Measurements from ENCODE around the gene IQSEC3.

IQSEC3 gene

GRCh38 chr12:78981-79380 is 12.4 kb downstream of the IQSEC3 start:
- no peak for DNase-seq (ENCODE audit: low read depth in 2 of 2, low spot score in 1 of 2)

GRCh38 chr12:80681-81190 is 14.2 kb downstream of the IQSEC3 start:
- no peak for DNase-seq (ENCODE audit: low read depth in 2 of 2, low spot score in 1 of 2)

DNA sequence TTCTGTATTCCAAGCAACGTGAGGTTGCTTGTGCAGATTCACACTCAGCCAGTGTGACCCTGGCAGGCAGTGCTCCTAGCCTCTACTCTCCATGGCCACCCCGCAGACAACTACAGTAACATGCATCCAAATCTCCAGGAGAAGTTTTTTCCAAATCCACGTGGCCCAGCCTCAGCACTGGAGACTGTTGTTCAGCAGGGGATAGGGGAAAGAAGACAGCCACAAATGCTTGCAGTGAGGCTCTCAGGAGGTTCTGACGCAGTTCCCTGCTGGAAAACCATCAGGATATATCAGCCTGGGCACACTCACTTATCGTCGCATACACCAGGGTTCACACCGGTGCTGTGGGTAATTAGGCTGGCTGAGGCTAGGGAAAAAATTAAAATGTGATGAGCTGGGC is 16.2 kb downstream of the IQSEC3 start:
- no peak for DNase-seq (ENCODE audit: low read depth in 2 of 2, low spot score in 1 of 2)

DNA sequence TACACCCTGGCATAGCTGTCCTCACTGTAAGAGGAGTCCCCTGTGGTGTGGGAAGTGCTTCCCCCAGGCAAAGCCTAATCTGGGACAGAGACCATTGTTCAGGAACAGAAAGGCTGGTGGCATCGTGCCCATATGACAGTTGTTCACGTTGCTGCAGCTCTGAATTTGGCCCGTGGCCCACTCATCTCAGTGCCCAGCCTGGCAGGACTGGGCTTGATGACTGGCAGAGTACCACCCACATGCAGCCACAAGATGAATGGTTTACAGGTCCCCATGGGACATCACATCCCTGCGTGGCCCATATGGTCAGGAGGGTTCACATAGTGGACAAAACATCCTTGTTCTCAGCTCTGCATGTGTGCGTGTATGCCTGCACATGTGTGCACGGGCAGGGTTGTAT is 17.5 kb downstream of the IQSEC3 start:
- DNase-seq (ENCODE audit: low read depth in 2 of 2, low spot score in 1 of 2): no peak

GRCh38 chr12:85191-85666 is 18.7 kb downstream of the IQSEC3 start:
- DNase-seq (ENCODE audit: low read depth in 2 of 2, low spot score in 1 of 2): no peak

DNA sequence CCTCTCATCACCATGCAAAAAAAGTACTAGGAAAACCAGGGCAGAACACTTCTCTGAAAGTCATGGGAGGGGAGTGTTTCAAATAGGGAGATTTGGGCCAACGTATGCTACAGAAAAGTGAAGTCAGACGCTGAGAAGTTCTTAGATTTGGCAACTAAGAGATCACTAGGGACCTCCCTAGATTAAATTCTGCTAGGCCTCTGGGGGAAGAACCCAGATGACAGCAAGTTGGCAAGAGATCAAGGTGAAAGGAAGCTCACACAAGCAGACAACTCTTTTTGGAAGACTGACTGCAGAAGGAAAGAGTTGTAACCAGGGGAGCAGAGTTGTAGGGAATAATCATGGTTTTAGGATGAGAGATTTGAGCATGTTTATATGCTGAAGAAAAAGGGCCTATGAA is 20.7 kb downstream of the IQSEC3 start:
- DNase-seq (ENCODE audit: low read depth in 2 of 2, low spot score in 1 of 2): no peak

- no peak for DNase-seq (ENCODE audit: low read depth in 2 of 2, low spot score in 1 of 2)
These were observed 21.3 kb downstream of the IQSEC3 start for GRCh38 chr12:87856-88255.

DNA sequence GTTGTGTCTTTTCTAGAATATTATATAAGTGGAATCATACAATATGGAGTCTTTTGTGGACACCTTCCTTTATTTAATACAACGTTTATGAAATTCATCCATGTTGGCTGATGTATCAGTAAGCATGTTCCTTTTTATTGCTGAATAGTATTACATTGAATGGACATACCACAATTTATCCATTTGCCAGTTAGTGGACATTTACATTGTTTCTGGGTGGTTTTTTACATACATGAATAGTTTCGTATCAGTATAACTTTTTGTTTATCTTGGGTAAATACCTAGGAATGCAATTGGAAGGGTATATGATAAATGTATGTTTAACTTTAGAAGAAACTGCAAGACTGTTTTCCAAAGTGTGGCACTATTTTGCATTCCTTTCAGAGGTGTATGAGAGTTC is 23.1 kb downstream of the IQSEC3 start:
- no peak for DNase-seq (ENCODE audit: low read depth in 2 of 2, low spot score in 1 of 2)

DNA sequence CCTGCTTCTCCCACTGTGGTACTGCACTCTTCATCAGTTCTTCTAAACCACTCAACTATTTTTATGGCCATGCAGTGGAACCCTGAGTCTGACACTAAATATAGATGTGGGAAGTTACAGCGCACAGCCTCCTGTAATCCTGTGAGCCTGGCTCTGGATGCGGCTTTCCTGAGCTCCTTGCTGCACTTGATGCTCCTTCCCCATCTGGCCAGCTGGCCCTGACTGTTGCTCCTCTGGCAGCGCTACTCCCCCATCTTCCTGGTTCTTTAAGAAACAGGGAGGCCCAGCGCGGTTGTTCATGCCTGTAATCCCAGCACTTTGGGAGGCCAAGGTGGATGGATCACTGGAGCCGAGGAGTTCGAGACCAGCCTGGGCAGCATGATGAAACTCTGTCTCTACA is 24.6 kb downstream of the IQSEC3 start:
- no peak for DNase-seq (ENCODE audit: low read depth in 2 of 2, low spot score in 1 of 2)

- no peak for DNase-seq (ENCODE audit: low read depth in 2 of 2, low spot score in 1 of 2)
These were observed 26.9 kb downstream of the IQSEC3 start for GRCh38 chr12:93266-94005.

DNA sequence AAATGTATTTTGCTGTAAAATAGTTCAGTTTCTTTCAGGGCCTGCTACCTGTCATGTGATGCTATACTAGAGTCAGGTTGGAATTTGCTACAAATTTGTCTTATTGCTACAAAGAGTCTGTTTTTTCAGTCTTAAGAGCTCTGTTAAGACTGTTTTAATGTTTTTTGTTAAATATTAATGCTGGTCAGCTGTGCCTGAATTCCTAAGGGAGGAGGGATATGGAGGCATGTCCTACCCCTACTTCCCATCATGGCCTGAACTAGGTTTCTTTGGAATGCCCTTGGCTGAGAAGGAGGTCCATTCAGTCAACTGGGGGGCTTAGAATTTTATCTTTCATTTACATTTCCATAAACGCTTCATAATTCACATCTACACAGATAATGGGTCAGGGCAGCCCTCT is 30.0 kb downstream of the IQSEC3 start:
- no peak for DNase-seq (ENCODE audit: low read depth in 2 of 2, low spot score in 1 of 2)

DNA sequence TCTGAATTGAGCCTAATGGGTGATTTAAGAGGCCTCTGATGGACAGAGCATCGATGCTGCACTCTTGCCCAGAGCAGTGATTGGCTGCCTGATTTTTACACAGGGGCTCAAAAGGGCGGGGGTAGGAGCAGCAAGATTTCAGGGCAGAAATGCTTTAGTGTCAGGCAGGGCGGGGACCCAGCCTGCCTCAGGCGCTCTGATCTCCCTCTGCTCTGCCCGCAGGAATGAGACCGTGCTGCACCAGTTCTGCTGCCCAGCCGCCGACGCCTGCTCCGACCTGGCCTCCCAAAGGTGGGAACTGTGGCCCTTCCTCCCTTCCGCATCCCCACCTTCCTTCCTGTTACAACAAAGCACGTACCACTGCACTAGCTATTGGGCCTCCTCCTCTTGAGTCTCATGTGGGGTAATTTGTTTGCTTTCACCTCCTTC is 32.4 kb downstream of the IQSEC3 start:
- no peak for DNase-seq (ENCODE audit: low read depth in 2 of 2, low spot score in 1 of 2)

DNA sequence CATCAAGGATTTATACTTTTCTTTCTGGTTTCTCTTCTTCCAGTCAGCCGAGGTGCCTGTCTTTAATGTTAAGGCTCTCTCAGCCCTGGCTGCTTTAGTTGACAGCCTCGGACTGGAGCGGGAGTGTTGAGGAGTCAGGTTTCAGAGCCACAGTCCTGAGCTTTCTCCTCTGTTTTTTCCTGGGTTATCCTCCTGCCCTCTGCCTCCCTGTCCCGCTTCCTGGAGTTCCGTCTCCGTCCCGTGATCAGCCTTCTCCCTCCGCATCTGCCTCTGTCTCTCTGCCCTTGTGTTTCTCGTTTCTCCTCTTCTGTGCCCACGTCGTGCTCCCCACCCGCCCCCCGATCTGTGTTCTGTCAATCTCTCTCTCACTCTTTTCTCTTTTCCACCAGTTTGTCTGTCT is 33.0 kb downstream of the IQSEC3 start:
- no peak for DNase-seq (ENCODE audit: low read depth in 2 of 2, low spot score in 1 of 2)

- DNase-seq (ENCODE audit: low read depth in 2 of 2, low spot score in 1 of 2): no peak
These were observed 35.7 kb downstream of the IQSEC3 start for GRCh38 chr12:101969-102878.

- no peak for DNase-seq (ENCODE audit: low read depth in 2 of 2, low spot score in 1 of 2)
These were observed 36.3 kb downstream of the IQSEC3 start for GRCh38 chr12:102879-103168.

- DNase-seq (ENCODE audit: low read depth in 2 of 2, low spot score in 1 of 2): no peak
These were observed 36.8 kb downstream of the IQSEC3 start for GRCh38 chr12:103169-103981.

GRCh38 chr12:104551-105081 is 38.0 kb downstream of the IQSEC3 start:
- no peak for DNase-seq (ENCODE audit: low read depth in 2 of 2, low spot score in 1 of 2)

- DNase-seq (ENCODE audit: low read depth in 2 of 2, low spot score in 1 of 2): no peak
These were observed 39.1 kb downstream of the IQSEC3 start for GRCh38 chr12:105696-106095.

GRCh38 chr12:106118-106591 is 39.6 kb downstream of the IQSEC3 start:
- no peak for DNase-seq (ENCODE audit: low read depth in 2 of 2, low spot score in 1 of 2)

DNA sequence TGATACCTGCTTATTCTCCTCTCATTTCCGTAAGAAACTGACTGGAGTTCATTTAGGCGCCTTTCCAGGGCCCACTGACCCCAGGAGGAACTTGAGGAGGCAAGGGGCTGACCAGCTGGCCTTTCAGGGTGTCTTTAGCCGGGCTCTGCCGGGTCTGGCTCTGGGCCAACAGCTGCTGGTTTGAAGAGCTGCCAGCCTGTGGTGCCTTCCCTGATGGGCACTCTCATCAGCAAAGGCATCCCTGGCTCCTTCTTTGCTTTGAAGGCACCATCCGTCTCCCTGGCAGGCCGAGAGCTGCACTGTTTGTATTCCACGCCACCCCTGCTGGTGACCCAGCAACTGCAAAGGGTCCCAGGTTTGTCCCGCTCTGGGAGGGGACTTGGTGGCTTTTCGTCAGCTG is 42.0 kb downstream of the IQSEC3 start:
- no peak for DNase-seq (ENCODE audit: low read depth in 2 of 2, low spot score in 1 of 2)

GRCh38 chr12:109446-109845 is 42.9 kb downstream of the IQSEC3 start:
- no peak for DNase-seq (ENCODE audit: low read depth in 2 of 2, low spot score in 1 of 2)
